Upper lobe of right lung (tissue), 1 donor: ENCODE results near the gene PKP4. TPM values are rescaled to one million over a fixed set of nuclear protein-coding genes. Genes with fewer than 3 reads are reported as not detected.

Source experiments
- ATAC-seq: fragments of 200-7000 bp; cut with Tn5 transposase; one replicate; pipeline ENCODE4 v1.9.1; 2020; ENCODE audit warnings: mild to moderate bottlenecking, moderate library complexity
- DNase-seq: peaks from one replicate; pipeline ENCODE4 v3.0.0-alpha.2; 2020
- H3K27ac ChIP-seq: fragments of 200-600 bp; one replicate; pipeline ENCODE4 v1.8.0; 2022
- H3K27me3 ChIP-seq: fragments of 200-600 bp; one replicate; pipeline ENCODE4 v1.8.0; 2022; ENCODE audit warnings: mild to moderate bottlenecking
- H3K36me3 ChIP-seq: fragments of 200-600 bp; one replicate; pipeline ENCODE4 v1.8.0; 2022
- H3K4me1 ChIP-seq: fragments of 200-600 bp; one replicate; pipeline ENCODE4 v1.8.0; 2022
- H3K4me3 ChIP-seq: fragments of 200-600 bp; one replicate; pipeline ENCODE4 v1.8.0; 2022; ENCODE audit warnings: mild to moderate bottlenecking
- H3K9me3 ChIP-seq: fragments of 200-600 bp; one replicate; pipeline ENCODE4 v1.8.0; 2022
- CTCF ChIP-seq: fragments of 200-600 bp; IDR thresholded peaks from one replicate; pipeline ENCODE4 v1.8.0; 2022; ENCODE audit warnings: antibody characterized with exemption
- intact Hi-C: fragments of 100-400 bp; cut with DNase I; formaldehyde crosslinking; loops from one replicate; pipeline ENCODE4 v1.11.0; 2022
- total RNA-seq: library from RNA; stranded (reverse); fragmentation: NEBNext Ultra II Directional; extraction: Animal tissue kit (Norgen Biotek cat#: 25700); gene quantifications from one replicate; pipeline ENCODE4 v1.2.1, GENCODE V29; 2021
- donor health status: DM: no; HTN: yes; CAD: no; lungs with severe emphysema.

Gene PKP4
- total RNA-seq, 1 donor from 2014 or later = 74.7 TPM

- Histone ChIP-seq H3K4me1 (peaks cover 13% of the 10 kb centered on the region), H3K27me3 (no peaks in the 10 kb centered on the region), H3K27ac (no peak overlapping the region), H3K9me3 (no peaks in the 10 kb centered on the region), H3K4me3 (no peak overlapping the region), H3K36me3 (no peaks in the 10 kb centered on the region)
- DNase-seq (no peak), ATAC-seq (no peak)
- TF ChIP-seq CTCF = no peak
- intact Hi-C loops = no loop called here
Measured at GRCh38 chr2:158718851-158719250, 262.1 kb downstream of the PKP4 start.

GRCh38 chr2:158719403-158719802 is 262.7 kb downstream of the PKP4 start:
- Histone ChIP-seq H3K36me3 (no peaks in the 10 kb centered on the region), H3K27me3 (no peaks in the 10 kb centered on the region), H3K9me3 (no peaks in the 10 kb centered on the region), H3K4me1 (peaks cover 15% of the 10 kb centered on the region), H3K4me3 (no peak overlapping the region), H3K27ac (no peak overlapping the region)
- no peak for TF ChIP-seq CTCF
- ATAC-seq (no peak), DNase-seq (no peak)
- intact Hi-C loops = no loop called here

- intact Hi-C loops = no loop called here
- no peak for TF ChIP-seq CTCF
- DNase-seq (no peak), ATAC-seq (peak; percentile 34)
- Histone ChIP-seq H3K9me3 (no peaks in the 10 kb centered on the region), H3K27ac (no peak overlapping the region), H3K4me3 (no peak overlapping the region), H3K36me3 (no peaks in the 10 kb centered on the region), H3K4me1 (peaks cover 18% of the 10 kb centered on the region), H3K27me3 (no peaks in the 10 kb centered on the region)
Measured at GRCh38 chr2:158722266-158723105, 265.7 kb downstream of the PKP4 start.

- DNase-seq = no peak
Measured at GRCh38 chr2:158723181-158723838, 266.6 kb downstream of the PKP4 start.

More at GRCh38 chr2:158723181-158723838, 266.6 kb downstream of the PKP4 start:
- Histone ChIP-seq H3K4me3 (no peak overlapping the region), H3K36me3 (no peaks in the 10 kb centered on the region), H3K27me3 (no peaks in the 10 kb centered on the region), H3K9me3 (no peaks in the 10 kb centered on the region), H3K27ac (no peak overlapping the region), H3K4me1 (peaks cover 18% of the 10 kb centered on the region)
- ATAC-seq = peak; percentile 18
- no peak for TF ChIP-seq CTCF
- intact Hi-C loops = no loop called here
